Suppressor macrophage (primary cell): ENCODE data around the gene SMPD4.
"Not testable (repeated sequence)": the region's sequence is repeated elsewhere in the genome, so short reads cannot be mapped to it uniquely, and the experiment has no call there.

ENCODE experiments used
- DNase-seq, 4 experiments: peaks; one replicate each; pipeline ENCODE4 v3.0.0-alpha.2; 2020 to 2022

SMPD4 gene

DNA sequence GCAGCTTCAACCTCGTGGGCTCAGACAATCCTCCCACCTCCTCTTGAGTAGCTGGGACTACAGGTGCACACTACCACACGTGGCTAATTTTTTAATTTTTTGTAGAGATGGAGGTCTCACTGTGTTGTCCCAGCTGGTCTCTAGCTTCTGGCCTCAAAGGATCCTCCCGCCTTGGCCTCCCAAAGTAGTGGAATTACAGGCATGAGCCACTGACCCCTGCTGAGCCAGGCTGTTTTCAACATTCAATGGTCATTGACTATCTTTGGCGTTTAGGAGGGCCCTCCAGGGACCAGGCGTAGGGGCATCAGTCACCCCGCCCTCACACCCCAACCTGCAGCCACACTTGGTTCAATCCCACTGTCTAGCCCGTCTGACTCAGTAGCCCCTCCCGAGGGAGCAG is 5.9 kb upstream of the SMPD4 start:
- DNase-seq = no peak

DNA sequence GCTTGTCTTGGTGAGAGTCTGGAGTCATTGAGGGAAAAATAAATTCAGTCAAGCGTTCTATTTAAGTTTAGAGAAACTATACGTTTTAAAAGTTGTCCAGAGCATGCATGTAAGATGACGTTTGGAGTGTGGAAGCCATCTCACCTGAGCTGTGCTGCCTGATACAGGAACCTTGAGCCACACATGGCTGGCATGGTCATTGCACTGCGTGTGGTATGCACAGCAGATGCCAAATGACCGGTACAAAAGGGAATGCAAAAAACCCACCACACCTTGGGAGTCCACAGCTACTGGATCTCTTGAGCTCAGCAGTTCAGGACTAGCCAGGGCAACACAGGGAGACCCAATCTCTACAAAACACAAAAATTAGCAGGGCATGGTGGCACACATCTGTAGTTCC is 5.0 kb upstream of the SMPD4 start:
- DNase-seq = no peak

DNA sequence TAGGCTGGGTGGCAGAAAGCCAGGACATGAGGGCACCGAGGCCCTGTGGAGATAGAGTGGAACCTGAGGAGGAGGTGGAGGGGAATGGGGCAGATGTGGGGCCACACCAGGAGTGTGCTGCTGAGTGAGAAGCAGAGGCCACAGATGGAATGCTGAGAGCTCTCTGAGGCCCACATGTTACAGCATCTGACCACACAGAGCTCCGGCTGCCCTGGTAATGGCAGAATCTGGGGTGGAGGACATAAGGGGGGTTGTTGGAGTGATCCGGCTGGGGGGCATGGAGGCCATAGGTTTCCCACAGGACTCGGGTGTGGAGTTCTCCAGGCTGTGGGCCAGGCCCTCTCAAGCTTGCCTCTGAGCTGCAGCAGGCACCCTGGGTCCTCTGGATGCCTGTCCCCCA is 4.5 kb upstream of the SMPD4 start:
- no peak for DNase-seq

DNA sequence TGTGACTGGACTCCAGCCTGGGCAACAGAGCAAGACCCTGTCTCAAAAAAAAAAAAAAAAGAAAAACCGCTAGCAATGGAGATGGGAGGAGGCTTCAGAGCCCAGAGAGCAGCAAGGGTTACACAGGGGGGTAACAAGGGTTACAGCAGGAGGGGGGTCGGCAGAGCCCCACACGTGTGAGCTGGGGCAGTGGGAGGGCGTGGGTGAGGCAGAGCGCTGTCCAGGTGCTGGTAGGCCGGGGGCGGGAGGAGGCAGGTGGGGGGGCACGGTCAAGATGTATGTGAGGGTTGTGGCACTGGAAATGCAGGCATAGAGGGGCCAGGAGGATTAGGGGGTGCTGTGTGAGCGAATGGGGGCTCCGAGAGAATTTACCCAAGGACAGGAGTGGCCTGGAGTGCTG is 4.0 kb upstream of the SMPD4 start:
- DNase-seq = no peak

DNA sequence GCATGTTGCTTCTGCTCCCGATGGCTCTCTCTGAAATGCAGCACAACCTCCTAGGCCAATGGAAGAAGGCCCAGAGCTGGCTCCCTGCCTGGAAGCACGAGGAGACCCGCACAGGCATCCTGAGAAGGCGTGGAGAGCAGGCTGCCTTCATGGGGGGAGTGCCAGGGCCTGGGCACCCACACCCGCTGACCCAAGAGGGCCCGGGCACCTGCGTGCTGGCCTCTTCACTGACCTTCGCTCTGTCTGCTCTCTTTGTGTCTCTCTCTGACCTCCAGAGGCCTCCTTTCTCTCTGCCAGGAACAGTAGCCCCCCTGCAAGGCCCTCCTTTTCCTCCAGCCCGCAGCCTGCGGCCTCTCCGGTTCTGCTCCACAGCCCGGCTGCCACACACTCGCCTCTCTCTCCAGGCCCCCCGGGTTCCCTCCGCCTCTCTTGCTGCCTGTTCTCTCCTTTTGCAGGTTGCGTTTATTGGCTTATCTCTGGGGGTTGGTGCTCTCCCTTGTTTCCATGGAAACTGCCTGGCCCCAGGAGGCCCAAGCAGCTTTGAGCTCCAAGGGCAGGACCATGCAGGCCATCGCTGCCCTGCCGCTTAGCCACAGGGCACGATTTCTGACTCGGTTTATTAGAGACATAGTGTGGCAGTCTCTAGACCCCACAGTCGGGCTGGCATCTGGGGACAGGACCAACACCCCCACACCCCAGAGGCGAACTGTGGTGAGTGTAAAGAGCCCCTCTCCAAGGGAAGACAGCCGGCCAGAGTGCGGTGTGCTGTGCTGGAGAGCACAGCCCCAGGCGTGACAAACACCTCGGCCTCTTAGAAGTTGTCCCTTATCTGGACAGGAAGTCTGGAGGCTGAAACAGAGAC is 2.3 kb upstream of the SMPD4 start:
- DNase-seq = no peak

DNA sequence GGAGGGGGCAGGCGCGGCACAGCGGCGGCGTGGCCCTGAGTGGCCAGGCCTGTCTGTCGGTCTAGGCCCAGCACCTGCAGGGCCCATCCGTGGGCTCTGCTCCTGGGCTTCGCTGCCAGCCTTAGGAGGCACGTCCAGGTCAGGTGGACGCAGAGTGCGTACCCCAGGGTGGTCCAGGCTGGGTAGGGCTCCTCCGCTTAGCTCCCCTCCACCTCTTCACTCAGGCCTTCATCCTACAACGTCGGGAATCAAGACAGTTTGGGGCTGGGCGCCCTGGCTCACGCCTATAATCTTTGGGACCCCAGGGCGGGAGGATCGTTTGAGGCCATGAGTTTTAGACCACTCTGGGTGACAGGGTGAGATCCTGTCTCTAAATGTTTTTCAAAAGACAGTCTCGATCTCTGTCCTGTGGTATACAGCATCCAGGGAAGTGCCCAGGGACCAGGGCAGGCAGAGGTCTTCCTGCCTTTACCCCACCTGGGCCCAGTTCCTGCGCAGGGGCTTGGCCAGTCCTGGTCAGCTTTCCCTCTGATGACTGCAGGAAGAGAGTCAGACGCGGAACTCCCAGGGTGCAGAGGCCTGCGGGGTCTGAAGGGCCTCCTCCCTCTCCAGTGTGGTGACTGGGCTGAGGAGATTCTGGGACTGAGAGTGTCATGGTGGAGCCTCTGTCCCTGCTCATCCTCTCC is 1.6 kb upstream of the SMPD4 start:
- DNase-seq = not testable (repeated sequence)

DNA sequence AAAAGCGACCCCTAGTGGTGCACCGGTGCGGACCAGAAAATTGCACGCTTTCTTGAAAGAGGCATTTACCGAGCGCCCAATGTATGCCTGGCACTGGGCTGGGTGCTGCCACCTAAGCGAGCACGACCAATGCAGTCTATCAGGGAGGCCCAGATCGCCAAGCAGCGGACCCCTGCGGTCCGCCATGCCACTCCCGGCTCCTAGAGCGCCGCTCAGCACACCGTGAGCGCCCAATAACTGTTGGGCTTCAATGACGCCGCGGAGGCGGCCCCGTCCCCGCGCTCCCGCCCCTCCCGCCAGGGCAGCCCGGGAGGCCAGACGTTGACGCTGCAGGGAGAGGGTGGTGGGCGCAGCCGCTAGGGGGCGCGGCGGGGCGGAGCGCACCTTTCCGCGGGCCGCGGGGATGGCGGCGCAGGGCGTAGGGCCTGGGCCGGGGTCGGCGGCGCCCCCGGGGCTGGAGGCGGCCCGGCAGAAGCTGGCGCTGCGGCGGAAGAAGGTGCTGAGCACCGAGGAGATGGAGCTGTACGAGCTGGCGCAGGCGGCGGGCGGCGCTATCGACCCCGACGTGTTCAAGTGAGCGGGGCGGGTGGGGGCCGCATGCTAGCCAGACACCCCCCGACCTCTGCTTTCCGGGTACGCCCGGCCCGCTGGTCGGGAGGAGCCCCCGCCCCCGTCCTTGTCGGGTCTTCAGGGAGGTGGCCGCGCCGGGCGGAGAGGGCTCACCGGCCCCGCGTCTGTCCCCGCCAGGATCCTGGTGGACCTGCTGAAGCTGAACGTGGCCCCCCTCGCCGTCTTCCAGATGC is 679 bp upstream of the SMPD4 start, which contains the start of gene MZT2B:
Gene MZT2B, plus strand, starts transcription at position 383 of the 803 bp plus-strand sequence. Its CDS starts 21 bp downstream, at position 404.
- peak; percentile 93 to 97 (median 94) for DNase-seq

DNA sequence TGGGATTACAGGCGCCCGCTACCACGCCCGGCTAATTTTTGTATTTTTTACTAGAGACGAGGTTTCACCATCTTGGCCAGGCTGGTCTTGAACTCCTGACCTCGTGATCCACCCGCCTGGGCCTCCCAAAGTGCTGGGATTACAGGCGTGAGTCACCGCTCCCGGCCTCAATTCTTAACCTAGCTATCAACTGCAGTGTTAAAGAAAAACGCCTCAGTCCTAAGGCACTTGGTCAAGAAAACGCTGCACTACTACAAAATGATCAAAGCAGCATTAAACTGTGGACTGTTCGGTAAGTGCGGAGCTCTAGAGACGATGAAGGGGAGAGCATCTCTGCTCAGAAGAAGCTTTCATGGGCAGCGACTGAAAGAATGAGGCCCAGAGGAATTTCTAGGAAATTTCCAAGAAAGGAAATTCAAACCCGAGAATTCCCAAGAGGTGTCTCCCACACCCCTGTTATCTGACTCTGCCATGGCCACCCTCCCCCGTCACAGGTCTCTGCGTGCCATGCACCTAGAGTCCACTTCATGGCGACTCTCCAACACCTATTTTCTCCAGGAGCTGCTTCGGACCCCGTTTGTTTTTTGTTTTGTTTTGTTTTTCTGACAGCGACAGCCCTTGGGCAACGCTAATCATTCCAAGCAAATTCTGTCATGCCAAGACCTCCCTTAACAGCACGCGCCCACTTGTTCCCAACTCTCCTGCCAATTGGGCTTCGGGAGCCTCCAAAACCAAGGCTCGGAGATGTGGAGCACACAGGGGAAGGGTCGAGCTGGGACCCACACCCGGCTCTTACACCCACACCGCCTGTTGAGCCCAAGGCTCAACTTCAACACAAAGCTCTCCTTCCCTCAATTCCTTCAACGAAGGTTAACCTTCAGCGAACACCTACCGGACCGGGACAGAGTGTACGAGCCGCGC is 738 bp downstream of the SMPD4 start:
- DNase-seq = not testable (repeated sequence)

DNA sequence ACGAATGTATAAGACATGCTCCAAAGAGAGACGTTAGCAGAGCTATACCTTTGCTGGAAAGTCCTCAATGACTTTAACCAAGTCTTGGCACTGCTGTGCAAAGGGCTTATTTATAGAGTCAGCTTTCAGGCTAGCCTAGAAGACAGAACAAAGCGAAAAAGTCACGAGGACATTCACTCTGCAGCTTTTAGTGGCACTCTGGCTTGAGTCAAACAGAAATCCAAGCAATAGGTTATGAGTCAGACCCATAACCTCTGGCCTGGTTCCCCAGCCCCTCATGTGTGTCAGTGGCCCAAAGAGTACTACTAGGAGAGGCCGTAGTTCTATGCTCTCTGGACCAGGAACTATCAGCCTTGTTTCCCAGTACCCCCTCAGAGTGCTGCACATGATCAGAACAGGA is 6.5 kb downstream of the SMPD4 start:
- DNase-seq = not testable (repeated sequence)

DNA sequence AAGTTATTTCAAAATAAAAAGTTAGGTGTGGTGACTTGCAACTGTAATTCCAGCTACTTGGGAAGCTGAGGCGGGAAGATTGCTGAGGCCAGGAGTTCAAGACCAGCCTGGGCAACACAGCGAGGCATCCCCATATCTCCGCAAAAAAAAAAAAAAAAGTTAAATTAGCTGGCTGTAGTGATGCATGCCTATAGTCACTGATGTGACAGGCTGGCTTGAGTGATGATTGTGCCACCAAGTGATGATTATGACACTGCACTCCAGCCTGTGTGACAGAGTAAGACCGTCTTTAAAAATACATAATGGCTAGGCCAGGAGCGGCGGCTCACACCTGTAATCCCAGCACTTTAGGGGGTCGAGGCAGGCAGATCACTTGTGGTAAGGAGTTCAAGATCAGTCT is 11.5 kb downstream of the SMPD4 start:
- DNase-seq = no peak

DNA sequence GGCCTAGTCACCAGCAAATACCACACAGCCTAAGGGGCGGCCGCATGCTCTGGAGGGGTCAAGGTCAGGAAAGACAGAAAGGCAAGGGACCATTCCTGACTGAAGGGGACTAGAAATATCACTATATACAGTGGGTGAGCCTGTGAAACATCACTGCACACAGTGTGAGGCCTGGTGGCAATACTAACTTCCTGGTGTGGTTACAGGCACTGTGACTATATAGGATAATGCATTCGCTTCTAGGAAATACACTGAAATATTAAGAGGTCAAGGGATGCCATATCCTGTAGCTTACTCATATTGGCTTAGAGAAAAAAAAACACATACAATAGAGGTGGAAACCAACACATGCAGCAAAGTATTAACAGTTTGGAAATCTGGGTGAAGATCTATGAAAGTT is 12.2 kb downstream of the SMPD4 start:
- not testable (repeated sequence) for DNase-seq

DNA sequence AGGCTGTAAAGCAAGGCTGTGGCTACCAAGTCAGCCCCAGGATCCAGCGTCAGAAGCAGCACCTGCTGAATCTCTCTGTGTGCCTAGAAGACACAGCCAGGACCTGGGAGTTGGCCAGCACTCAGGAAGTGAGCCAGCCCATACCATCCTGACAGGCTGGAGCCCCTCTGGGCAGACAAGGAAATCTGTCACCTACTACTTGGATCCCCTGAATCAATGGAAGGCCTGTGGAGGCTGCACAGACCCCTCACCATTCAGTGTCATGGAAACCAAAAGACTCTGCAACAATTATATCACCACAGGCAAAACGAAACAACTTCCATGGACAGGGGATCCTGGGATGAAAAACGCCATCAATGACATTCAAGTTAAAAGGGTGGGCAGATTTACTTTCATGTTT is 14.8 kb downstream of the SMPD4 start:
- DNase-seq = not testable (repeated sequence)

DNA sequence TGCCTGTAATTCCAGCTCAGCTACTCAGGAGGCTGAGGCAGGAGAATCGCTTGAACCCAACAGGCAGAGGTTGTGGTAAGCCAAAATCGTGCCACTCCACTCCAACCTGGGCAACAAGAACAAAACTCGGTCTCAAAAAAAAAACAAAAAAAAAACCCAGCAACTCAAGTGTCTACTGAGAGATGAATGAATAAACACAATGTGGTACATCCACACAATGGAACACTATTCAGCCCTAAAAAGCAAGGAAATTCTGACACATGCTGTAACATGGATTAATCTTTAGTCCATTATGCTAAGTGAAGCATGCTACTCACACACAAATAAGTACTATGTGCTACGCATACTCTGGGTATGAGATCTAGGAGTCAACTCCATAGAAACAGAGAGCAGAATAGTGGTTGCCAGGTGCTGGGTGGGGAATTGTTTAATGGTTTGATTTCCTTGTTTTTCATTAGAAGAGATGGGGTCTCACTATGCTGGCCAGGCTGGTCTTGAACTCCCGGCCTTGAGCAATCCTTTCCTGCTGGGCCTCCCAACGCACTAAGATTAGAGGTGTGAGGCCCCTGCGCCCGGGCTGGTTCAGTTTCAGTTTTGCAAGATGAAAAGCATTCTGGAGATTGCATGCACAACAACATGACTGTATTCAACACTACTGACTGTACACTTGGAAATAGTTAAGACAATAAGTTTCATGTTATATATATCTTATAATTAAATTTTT is 15.9 kb downstream of the SMPD4 start:
- no peak for DNase-seq

DNA sequence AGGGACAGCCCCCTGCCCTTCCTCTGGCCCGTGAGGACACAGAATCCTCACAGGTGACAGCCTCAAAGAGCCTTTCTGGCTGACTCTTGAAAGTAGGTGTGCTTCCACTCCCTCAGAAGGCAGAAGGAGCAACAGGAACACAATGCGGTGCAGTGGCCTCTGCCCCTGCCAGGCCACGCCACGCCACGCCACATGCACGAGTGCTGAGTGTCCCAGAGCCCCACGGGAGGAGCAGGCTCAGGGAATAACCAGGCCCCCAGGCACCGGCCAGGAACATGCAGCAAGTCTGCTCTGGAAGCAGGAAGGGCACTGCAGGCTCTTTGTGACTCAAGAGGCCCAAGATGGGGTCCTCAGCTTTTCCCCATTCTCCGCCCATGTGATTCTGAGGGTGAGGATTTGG is 18.4 kb downstream of the SMPD4 start:
- no peak for DNase-seq

DNA sequence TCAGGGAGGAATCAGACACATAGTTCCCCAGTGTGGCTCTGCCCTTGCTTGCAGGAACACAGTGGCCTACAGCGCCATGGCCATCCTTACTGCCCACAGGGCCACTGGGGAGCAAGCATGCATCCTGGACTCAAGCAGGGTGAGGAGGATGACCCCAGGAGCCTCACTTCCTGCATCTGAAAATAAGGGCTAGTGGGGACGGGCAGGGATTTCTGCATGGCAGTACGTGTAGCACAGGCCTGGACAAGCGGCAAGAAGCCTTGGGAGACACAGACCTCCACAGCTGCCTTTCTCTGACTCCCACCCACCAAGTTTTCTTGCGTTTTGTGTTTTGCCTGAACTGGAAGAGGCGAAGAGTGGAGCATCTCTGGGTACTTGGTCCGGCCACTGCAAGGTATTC is 18.9 kb downstream of the SMPD4 start:
- DNase-seq = not testable (repeated sequence)

DNA sequence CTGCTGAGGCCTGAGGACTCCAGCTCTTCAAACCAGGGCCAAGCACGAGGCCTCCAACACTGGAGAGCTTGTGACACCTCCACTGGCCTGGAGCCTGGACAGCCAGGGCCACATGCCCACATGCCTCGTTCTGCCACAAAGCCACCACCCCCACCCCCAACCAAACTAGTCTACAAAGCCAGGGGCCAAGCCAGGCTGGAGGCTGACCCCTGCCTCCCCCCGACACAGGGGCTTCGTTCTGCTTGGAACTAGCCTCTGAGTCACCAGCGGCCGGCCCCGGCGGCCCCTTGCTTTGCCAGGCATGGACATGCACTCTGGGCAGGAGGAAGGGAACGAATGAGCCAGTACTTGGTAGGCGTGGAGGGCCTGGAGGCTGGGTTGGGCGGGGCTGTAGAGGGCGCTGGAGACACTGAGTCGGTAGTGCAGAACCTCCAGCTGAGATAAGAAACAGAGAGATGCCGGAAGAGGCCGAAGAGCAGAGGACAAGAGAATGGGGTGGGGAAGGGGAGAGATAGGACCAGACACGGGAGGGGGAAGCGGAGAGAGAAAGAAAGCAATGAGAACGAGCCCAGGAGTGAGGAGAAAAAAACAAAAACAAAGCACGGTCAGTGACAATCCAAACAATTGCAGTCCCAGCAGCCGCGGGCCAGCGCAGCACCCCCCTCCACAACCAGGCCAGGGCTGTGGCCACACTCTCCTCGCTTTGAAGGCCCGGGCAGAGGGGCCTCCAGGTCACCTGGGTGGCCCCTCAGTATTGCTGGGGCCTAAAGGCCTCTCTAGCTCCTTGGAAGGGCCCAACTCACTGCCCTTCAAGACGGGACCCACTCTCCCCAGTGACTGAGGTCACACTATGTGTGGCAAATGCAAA is 20.3 kb downstream of the SMPD4 start:
- DNase-seq = not testable (repeated sequence)

DNA sequence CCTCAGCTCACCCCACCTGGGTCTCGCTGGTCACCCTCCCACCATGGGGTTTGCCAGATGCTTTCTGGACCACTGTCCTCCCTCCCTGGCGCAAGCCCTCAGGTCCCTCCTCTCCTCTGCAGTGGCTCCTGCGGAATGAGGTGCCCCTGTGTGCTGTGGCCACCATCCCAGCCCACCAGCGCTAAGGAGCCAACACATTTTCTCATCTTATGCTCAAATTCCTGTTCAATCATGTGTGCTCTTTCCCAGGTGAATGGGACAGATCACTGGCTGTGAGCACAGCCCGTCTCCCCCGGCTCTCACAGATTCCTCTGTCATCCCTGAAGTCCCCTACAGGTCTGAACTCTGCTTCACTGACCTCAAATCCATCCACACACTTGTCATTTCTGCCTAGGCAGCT is 21.3 kb downstream of the SMPD4 start:
- DNase-seq = no peak

DNA sequence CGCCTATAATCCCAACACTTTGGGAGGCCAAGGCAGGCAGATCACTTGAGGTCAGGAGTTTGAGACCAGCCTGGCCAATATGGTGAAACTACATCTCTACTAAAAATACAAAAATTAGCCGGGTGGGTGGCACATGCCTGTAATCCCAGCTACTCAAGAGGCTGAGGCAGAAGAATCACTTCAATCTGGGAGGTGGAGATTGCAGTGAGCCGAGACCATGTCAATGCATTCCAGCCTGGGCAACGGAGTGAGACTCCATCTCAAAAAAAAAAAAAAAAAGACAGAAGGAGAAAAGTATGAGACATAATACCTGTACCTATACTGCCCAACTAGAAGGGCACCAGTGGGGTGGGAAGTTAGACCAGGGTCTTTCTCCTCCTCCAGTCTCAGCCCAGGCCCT is 22.0 kb downstream of the SMPD4 start:
- DNase-seq = not testable (repeated sequence)

DNA sequence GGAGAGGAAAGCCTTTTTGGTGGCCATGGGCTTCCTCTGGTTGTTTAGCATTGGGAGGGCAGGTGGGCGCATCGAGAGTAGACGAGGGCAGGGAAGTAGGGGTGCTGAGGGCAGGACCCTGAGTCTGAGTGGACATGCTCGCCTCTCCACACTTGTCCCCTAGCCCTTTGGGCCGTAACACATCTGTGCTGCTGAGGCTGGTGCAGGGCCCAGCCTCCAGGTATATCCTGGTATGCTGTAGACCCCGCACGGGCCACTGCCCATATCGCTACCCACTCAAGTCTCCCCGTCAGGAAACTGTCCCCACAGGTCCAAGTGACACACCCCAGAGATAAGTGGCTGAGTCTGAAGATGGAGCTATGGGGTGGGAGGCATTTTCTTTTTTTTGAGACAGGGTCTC is 22.8 kb downstream of the SMPD4 start:
- DNase-seq = no peak

DNA sequence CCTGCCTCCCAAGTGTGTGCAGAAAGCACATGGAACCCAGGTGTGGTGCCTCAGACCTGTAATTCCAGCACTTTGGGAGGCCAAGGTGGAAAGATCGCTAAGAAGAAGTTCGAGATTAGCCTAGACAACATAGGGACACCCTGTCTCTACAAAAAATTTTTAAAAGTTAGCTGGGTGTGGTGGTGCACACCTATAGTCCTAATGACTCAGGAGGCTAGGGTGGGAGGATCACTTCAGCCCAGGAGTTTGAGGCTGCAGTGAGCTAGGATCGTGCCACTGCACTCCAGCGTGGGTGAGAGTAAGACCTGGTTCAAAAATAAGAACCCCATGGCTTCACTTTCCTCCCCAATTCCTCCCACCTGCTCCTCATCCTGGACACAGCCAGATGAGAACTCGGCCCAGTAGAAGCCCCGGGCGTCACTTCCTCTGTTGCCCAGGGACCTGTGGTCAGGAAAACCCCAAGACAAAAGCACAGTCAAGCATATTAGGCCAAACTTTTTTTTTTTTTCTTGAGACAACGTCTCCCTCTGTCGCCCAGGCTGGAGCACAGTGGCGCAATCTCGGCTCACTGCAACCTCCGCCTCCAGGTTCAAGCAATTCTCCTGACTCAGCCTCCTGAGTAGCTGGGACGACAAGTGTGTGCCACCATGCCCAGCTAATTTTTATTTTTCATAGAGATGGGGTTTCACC is 23.4 kb downstream of the SMPD4 start:
- peak; percentile 60 to 81 (median 72) for DNase-seq
